Chondrocyte (in vitro differentiated cells): ENCODE measurements around the gene EPHA1. TPM values are rescaled to one million over a fixed set of nuclear protein-coding genes. Genes with fewer than 3 reads are reported as not detected.

ENCODE experiments used
- DNase-seq: peaks from one replicate; pipeline ENCODE4 v3.0.0; 2021; ENCODE audit warnings: mixed read lengths, low spot score
- H3K27ac Mint-ChIP-seq: one replicate; pipeline ENCODE4 v1.8.0; 2021; ENCODE audit warnings: mild to moderate bottlenecking, moderate library complexity, mixed read lengths; ENCODE audit not compliant: unreplicated experiment
- H3K27me3 Mint-ChIP-seq: 2 replicates; pipeline ENCODE4 v1.8.0; 2021; ENCODE audit warnings: low read depth, mixed read lengths
- H3K36me3 Mint-ChIP-seq: 2 replicates; pipeline ENCODE4 v1.8.0; 2021; ENCODE audit warnings: low read depth, mixed read lengths
- H3K4me1 Mint-ChIP-seq: 2 replicates; pipeline ENCODE4 v1.8.0; 2021; ENCODE audit warnings: low read depth, mild to moderate bottlenecking, mixed read lengths
- H3K4me3 Mint-ChIP-seq: one replicate; pipeline ENCODE4 v1.8.0; 2021; ENCODE audit warnings: mild to moderate bottlenecking, moderate library complexity, mixed read lengths; ENCODE audit not compliant: unreplicated experiment
- H3K9me3 Mint-ChIP-seq: 2 replicates; pipeline ENCODE4 v1.8.0; 2021; ENCODE audit warnings: low read depth, mixed read lengths
- total RNA-seq: library from RNA; stranded (reverse); gene quantifications from 3 replicates; pipeline ENCODE4 v1.2.1, GENCODE V29; 2021
- TF ChIP-seq, protein P1 (sequence below): fragments of 200-600 bp; sonication (generic); IDR thresholded peaks from 2 replicates; pipeline ENCODE4 v1.5.0; 2021; ENCODE audit warnings: antibody characterized with exemption, mild to moderate bottlenecking, moderate library complexity

EPHA1 gene
- total RNA-seq, 1 donor from 2014 or later = not detected

DNA sequence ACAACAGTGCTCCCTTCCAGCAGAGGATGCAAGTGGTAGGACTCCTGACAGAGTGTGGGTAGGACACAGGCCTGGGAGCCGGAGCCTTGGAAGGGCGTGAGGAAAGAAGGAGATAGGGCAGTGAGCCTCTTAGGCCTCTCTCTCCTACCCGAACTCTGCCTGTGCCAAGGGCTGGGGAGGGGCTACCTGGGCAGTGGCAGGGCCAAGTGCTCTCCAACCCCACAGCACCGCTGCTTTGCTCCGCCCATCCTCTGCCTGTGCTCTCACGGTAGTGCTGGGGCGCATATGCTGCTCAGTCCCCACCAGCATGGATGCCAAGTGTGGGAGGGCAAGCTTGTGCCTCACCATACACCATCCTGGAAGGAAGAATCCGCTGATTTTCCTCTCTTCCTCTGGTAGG lies 53.7 kb downstream of the EPHA1 start:
- H3K4me1 Mint-ChIP-seq = no peaks in the 10 kb centered on the region
- H3K4me3 Mint-ChIP-seq = no peak overlapping the region
- no peak overlapping the region for H3K27ac Mint-ChIP-seq
- no peaks in the 10 kb centered on the region for H3K9me3 Mint-ChIP-seq
- H3K27me3 Mint-ChIP-seq = peaks cover 16% of the 10 kb centered on the region
- TF ChIP-seq, protein P1, sequence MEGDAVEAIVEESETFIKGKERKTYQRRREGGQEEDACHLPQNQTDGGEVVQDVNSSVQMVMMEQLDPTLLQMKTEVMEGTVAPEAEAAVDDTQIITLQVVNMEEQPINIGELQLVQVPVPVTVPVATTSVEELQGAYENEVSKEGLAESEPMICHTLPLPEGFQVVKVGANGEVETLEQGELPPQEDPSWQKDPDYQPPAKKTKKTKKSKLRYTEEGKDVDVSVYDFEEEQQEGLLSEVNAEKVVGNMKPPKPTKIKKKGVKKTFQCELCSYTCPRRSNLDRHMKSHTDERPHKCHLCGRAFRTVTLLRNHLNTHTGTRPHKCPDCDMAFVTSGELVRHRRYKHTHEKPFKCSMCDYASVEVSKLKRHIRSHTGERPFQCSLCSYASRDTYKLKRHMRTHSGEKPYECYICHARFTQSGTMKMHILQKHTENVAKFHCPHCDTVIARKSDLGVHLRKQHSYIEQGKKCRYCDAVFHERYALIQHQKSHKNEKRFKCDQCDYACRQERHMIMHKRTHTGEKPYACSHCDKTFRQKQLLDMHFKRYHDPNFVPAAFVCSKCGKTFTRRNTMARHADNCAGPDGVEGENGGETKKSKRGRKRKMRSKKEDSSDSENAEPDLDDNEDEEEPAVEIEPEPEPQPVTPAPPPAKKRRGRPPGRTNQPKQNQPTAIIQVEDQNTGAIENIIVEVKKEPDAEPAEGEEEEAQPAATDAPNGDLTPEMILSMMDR = no peak
- H3K36me3 Mint-ChIP-seq = no peaks in the 10 kb centered on the region
- DNase-seq = no peak

DNA sequence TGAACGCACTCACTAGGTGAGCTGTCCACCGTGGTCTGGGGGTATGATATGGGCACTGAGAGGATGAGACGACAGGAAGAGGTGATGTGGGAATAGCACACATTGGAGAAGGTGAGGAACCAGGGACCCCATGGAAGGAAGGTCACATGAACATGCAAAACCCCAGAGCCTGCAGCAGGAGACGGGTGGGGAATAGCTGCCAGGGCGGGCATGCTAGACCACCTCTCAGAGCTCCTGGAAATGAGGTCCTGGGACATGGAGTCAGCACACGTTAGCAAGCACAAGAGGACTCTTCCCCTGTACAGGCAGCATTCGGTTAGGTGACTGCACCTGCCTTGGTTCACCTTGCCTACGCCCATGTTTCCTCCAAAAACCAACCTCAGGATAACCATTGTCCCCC lies 54.3 kb downstream of the EPHA1 start:
- TF ChIP-seq, protein P1 = no peak
- no peaks in the 10 kb centered on the region for H3K36me3 Mint-ChIP-seq
- no peak for DNase-seq
- H3K9me3 Mint-ChIP-seq = no peaks in the 10 kb centered on the region
- H3K4me3 Mint-ChIP-seq = no peak overlapping the region
- H3K4me1 Mint-ChIP-seq = no peaks in the 10 kb centered on the region
- H3K27ac Mint-ChIP-seq = no peak overlapping the region
- peaks cover 22% of the 10 kb centered on the region for H3K27me3 Mint-ChIP-seq

DNA sequence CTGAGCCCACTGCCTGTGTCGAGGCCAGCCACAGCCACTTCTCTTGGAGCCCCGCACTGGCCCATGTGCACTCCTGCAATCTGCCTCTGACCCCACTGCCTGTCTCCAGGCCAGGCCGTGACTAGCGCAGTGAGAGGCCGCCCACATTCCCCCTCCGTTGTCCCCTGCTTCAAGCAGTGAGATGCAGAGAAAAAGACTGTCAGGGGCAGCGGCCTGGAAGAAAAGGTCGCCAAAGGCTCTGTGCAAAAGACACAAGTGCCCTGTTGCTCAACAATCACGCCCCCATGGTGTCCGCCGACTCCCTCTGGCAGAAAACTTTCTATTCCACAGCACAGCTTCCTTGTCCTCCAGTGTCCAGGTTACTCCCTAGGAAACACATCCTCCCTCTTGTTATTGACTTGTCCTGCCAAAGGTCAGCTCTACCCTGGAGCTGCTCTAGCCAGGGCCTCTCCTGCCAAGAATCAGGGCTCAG lies 56.1 kb downstream of the EPHA1 start:
- Mint-ChIP-seq H3K27me3 (peaks cover 32% of the 10 kb centered on the region), H3K9me3 (no peaks in the 10 kb centered on the region), H3K36me3 (no peaks in the 10 kb centered on the region), H3K4me1 (no peaks in the 10 kb centered on the region), H3K27ac (no peak overlapping the region), H3K4me3 (no peak overlapping the region)
- no peak for DNase-seq
- TF ChIP-seq, protein P1 = no peak

GRCh38 chr7:143351574-143351973 lies 57.1 kb downstream of the EPHA1 start:
- Mint-ChIP-seq H3K36me3 (no peaks in the 10 kb centered on the region), H3K4me1 (no peaks in the 10 kb centered on the region), H3K27ac (no peak overlapping the region), H3K27me3 (peaks cover 39% of the 10 kb centered on the region), H3K4me3 (no peak overlapping the region), H3K9me3 (no peaks in the 10 kb centered on the region)
- DNase-seq = no peak
- TF ChIP-seq, protein P1 = no peak

DNA sequence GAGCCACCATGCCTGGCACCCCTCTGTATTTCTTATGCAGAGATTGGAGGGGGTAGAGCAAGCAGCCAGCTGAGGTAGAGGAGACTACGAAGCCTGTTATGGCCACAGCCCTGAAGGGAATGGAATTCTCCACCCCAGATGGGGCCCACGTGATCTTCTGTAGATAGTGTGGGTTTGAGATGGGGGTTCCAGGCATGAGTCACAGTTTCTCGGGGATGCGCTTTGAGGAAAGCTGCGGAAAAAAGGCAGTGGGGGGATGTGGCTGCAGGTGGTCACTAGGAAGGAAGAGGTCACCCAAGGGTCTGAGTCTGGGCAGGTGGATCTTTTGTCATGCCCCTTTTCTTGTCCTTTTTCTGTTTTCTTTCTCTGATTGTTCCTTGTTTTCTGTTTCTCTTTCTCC lies 57.6 kb downstream of the EPHA1 start:
- Mint-ChIP-seq H3K27me3 (peaks cover 43% of the 10 kb centered on the region), H3K9me3 (no peaks in the 10 kb centered on the region), H3K4me1 (no peaks in the 10 kb centered on the region), H3K4me3 (no peak overlapping the region), H3K36me3 (no peaks in the 10 kb centered on the region), H3K27ac (no peak overlapping the region)
- DNase-seq = no peak
- TF ChIP-seq, protein P1 = no peak
